Natural killer cell treated with Interleukin-12 subunit alpha and Interleukin-12 subunit beta and Interleukin-15 and Interleukin-18, amount 100 ng/mL, for 72 hours (primary cell): ENCODE data around the gene CSNK2A1. TPM values are rescaled to one million over a fixed set of nuclear protein-coding genes. Genes with fewer than 3 reads are reported as not detected.
A peak's percentile ranks its signal among the peaks of the same experiment; 100 is the strongest.
"Not testable (repeated sequence)": the region's sequence is repeated elsewhere in the genome, so short reads cannot be mapped to it uniquely, and the experiment has no call there.

Source experiments
- ATAC-seq, 2 donors: fragments of 150-1000 bp; cut with Tn5 transposase in 1 of 2; sonication (Bioruptor Pico), chemical (Tn5 transposase) in 1 of 2; 2 replicates each; pipeline ENCODE4 v1.10.0; 2021
- DNase-seq: peaks from one replicate; pipeline ENCODE4 v3.0.0; 2022; ENCODE audit warnings: low spot score
- H3K27ac Mint-ChIP-seq, 2 donors: 1 replicate in 1 of 2; 2 replicates in 1 of 2; pipeline ENCODE4 v1.8.0; 2022; ENCODE audit warnings: mixed read lengths in 2 of 2, mild to moderate bottlenecking in 1 of 2, moderate library complexity in 1 of 2
- H3K27me3 Mint-ChIP-seq, 2 donors: 1 replicate in 1 of 2; 2 replicates in 1 of 2; pipeline ENCODE4 v1.8.0; 2022; ENCODE audit warnings: mixed read lengths in 2 of 2
- H3K36me3 Mint-ChIP-seq: one replicate; pipeline ENCODE4 v1.8.0; 2022; ENCODE audit warnings: mixed read lengths
- H3K4me1 Mint-ChIP-seq, 2 donors: 1 replicate in 1 of 2; 2 replicates in 1 of 2; pipeline ENCODE4 v1.8.0; 2022; ENCODE audit warnings: low read depth in 2 of 2, mixed read lengths in 2 of 2, mild to moderate bottlenecking in 1 of 2
- H3K4me3 Mint-ChIP-seq: one replicate; pipeline ENCODE4 v1.8.0; 2022; ENCODE audit warnings: mixed read lengths
- H3K9me3 Mint-ChIP-seq: 2 replicates; pipeline ENCODE4 v1.8.0; 2022; ENCODE audit warnings: mixed read lengths
- total RNA-seq, 2 donors: library from RNA; stranded (reverse); gene quantifications; one replicate each; pipeline ENCODE4 v1.2.3, GENCODE V29; 2022

Gene CSNK2A1
- total RNA-seq, 2 donors from 2014 or later, result 134 to 163 TPM

GRCh38 chr20:461254-462198 is 82.1 kb downstream of the CSNK2A1 start:
- ATAC-seq (peak; percentile 69 to 74), DNase-seq (peak; percentile 73)
- H3K27ac Mint-ChIP-seq, result peak overlapping the region; percentile 88 to 96
- peaks cover 4% of the 10 kb centered on the region for H3K36me3 Mint-ChIP-seq
- no peaks in the 10 kb centered on the region for H3K27me3 Mint-ChIP-seq
- no peaks in the 10 kb centered on the region for H3K9me3 Mint-ChIP-seq
- H3K4me1 Mint-ChIP-seq, result peaks cover 40 to 42% of the 10 kb centered on the region in 2 donors
- H3K4me3 Mint-ChIP-seq, result peak overlapping the region; percentile 97

DNA sequence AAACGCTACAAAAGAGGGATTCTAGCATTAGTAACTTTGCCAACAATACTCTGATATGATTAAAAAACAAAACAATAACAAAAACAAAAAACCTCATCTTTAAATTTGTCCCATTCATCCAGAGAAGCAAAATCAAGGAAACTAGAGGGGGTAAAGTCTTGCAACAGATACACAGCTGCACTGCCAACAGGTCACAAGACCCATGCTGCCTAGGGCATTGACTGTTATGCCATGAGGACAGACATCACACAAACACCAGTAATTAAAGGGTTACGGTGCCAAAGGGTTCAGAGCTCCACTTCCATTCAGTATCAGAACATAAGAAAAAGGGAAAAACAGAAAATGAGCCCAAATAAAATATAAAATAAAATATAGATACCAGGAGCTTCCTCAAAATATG is 82.9 kb downstream of the CSNK2A1 start:
- H3K27me3 Mint-ChIP-seq, result no peaks in the 10 kb centered on the region
- H3K4me1 Mint-ChIP-seq, result peaks cover 44 to 46% of the 10 kb centered on the region in 2 donors
- H3K36me3 Mint-ChIP-seq, result peaks cover 4% of the 10 kb centered on the region
- DNase-seq (no peak), ATAC-seq (no peak)
- peak overlapping the region; percentile 97 for H3K4me3 Mint-ChIP-seq
- no peaks in the 10 kb centered on the region for H3K9me3 Mint-ChIP-seq
- peak overlapping the region; percentile 88 to 96 for H3K27ac Mint-ChIP-seq

GRCh38 chr20:460180-460579 is 83.4 kb downstream of the CSNK2A1 start:
- H3K36me3 Mint-ChIP-seq, result peaks cover 4% of the 10 kb centered on the region
- DNase-seq (no peak), ATAC-seq (no peak)
- peaks cover 44 to 46% of the 10 kb centered on the region in 2 donors for H3K4me1 Mint-ChIP-seq
- H3K27ac Mint-ChIP-seq, result peak overlapping the region; percentile 88 to 96
- no peaks in the 10 kb centered on the region for H3K9me3 Mint-ChIP-seq
- H3K4me3 Mint-ChIP-seq, result peak overlapping the region; percentile 97
- H3K27me3 Mint-ChIP-seq, result no peaks in the 10 kb centered on the region

GRCh38 chr20:458776-459175 is 84.8 kb downstream of the CSNK2A1 start:
- ATAC-seq (no peak), DNase-seq (no peak)
- Mint-ChIP-seq H3K36me3 (peaks cover 4% of the 10 kb centered on the region), H3K27me3 (no peaks in the 10 kb centered on the region), H3K27ac (no peak overlapping the region), H3K4me3 (peak overlapping the region; percentile 10), H3K4me1 (peaks cover 41 to 46% of the 10 kb centered on the region in 2 donors), H3K9me3 (no peaks in the 10 kb centered on the region)

- ATAC-seq, result no peak
- Mint-ChIP-seq H3K27me3 (no peaks in the 10 kb centered on the region), H3K27ac (no peak overlapping the region), H3K4me1 (peaks cover 27% of the 10 kb centered on the region in 2 donors), H3K4me3 (no peak overlapping the region), H3K9me3 (no peaks in the 10 kb centered on the region), H3K36me3 (no peaks in the 10 kb centered on the region)
- DNase-seq, result no peak
These were observed 88.6 kb downstream of the CSNK2A1 start for GRCh38 chr20:454951-455350.

- DNase-seq, H3K27ac Mint-ChIP-seq, H3K27me3 Mint-ChIP-seq, H3K4me3 Mint-ChIP-seq, H3K36me3 Mint-ChIP-seq, H3K9me3 Mint-ChIP-seq, ATAC-seq: not testable (repeated sequence)
- H3K4me1 Mint-ChIP-seq, result peaks cover 13 to 17% of the 10 kb centered on the region in 2 donors
These were observed 91.6 kb downstream of the CSNK2A1 start for GRCh38 chr20:452021-452420.

GRCh38 chr20:445514-446336 is 97.9 kb downstream of the CSNK2A1 start:
- ATAC-seq (no peak), DNase-seq (no peak)
- peaks cover 16% of the 10 kb centered on the region for H3K36me3 Mint-ChIP-seq
- no peaks in the 10 kb centered on the region for H3K9me3 Mint-ChIP-seq
- peaks cover 6 to 36% of the 10 kb centered on the region in 2 donors for H3K4me1 Mint-ChIP-seq
- H3K27ac Mint-ChIP-seq, result no peak overlapping the region
- H3K27me3 Mint-ChIP-seq, result no peaks in the 10 kb centered on the region
- H3K4me3 Mint-ChIP-seq, result no peak overlapping the region

DNA sequence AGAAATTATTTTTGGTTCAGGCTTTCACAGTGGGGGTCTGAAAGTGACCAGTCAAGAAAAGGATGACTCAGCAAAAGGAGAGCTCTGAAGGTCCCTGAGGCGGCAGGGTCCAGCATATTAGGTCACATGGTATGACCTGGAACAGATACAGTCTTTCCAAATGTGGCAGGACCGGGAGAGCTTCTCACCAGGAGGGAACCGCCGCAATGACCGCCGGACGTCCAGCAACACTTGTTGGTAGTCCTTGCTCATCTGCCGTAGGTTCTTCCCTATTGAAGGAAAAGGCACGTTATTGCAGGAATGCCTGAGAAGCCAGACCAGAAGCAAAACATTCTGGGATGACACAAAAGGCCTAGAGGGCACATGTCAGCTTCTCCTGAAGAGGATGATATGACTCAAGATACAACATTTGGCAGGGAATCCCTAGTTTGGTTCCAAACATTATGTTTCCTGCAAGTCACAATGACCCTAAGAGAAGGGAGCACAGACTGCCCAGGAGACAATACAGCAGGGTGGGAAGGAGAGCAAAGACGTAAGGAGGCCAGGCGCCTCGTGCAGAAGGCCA is 98.6 kb downstream of the CSNK2A1 start:
- peaks cover 7 to 40% of the 10 kb centered on the region in 2 donors for H3K4me1 Mint-ChIP-seq
- H3K27ac Mint-ChIP-seq, result peak overlapping the region in 1 of 2 donors; percentile 74
- no peak overlapping the region for H3K4me3 Mint-ChIP-seq
- peaks cover 18% of the 10 kb centered on the region for H3K36me3 Mint-ChIP-seq
- ATAC-seq, result no peak
- H3K27me3 Mint-ChIP-seq, result no peaks in the 10 kb centered on the region
- no peak for DNase-seq
- no peaks in the 10 kb centered on the region for H3K9me3 Mint-ChIP-seq

DNA sequence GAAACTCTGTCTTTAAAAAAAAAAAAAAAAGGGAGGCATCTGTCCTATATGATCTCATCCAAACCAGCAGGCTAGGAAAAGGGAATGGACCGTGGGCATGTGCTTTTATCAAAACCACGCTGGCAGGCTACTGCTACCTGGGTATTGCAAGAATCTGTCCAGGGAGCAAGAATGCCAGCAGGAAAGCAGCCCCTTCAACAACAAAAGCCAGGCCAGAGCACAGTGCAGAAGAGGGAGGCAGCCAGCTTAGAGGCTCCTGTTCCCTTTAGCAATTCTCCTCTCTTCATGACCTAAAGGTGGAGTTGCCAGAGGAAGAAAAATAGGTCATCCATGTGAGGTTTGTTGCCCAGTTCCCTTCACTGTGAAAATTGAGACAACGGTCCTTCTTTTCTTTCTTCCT is 99.5 kb downstream of the CSNK2A1 start:
- Mint-ChIP-seq H3K4me1 (peaks cover 12 to 44% of the 10 kb centered on the region in 2 donors), H3K27ac (peak overlapping the region in 1 of 2 donors; percentile 74), H3K4me3 (no peak overlapping the region), H3K27me3 (no peaks in the 10 kb centered on the region), H3K36me3 (peaks cover 26% of the 10 kb centered on the region), H3K9me3 (no peaks in the 10 kb centered on the region)
- ATAC-seq (no peak), DNase-seq (no peak)

DNA sequence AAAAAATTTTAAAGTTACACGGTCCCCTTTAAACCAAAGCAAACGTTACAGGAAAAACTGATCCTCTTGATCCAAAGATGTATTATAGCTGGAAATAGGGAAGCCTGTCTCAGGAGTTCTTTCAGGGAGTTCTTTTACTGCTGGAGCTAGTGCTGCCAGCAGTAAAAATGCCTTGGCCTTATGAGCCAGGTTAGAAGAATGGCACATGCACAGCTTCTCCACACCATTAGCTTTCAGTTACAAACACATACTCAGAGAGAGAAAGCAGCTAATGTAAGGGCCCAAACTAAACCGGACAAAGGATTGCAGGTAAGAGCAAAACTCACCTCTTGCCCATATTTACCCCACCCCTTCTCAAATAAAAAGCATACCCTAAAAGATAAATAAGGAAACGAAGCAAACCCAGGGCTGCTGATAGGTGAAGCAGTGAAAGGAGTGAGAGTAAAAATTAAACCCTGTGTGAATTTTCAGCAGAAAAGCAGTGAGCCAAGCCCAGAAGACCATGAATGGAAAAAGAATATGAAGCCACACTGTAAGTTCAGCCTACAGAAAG is 100.3 kb downstream of the CSNK2A1 start:
- H3K27me3 Mint-ChIP-seq, result no peaks in the 10 kb centered on the region
- H3K4me3 Mint-ChIP-seq, result no peak overlapping the region
- H3K36me3 Mint-ChIP-seq, result peaks cover 29% of the 10 kb centered on the region
- ATAC-seq, result no peak
- H3K27ac Mint-ChIP-seq, result no peak overlapping the region
- peaks cover 20 to 52% of the 10 kb centered on the region in 2 donors for H3K4me1 Mint-ChIP-seq
- no peaks in the 10 kb centered on the region for H3K9me3 Mint-ChIP-seq
- DNase-seq, result no peak

DNA sequence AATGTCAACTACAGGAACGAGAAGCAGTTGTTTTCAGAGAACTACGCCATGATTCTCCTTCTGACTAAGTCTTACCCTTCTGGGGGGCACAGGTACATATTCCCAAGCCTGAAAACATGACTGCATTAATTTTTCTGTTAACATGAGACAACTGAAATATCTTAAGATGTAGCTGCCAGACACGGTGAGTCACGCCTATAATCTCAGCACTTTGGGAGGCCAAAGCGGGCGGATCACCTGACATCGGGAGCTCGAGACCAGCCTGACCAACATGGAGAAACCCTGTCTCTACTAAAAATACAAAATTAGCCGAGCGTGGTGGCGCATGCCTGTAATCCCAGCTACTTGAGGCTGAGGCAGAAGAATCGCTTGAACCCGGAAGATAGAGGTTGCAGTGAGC is 103.0 kb downstream of the CSNK2A1 start:
- Mint-ChIP-seq H3K9me3 (no peaks in the 10 kb centered on the region), H3K27ac (peak overlapping the region; percentile 95 to 96), H3K27me3 (no peaks in the 10 kb centered on the region), H3K36me3 (peaks cover 33% of the 10 kb centered on the region), H3K4me1 (peaks cover 47 to 70% of the 10 kb centered on the region in 2 donors), H3K4me3 (no peak overlapping the region)
- DNase-seq (no peak), ATAC-seq (no peak)

DNA sequence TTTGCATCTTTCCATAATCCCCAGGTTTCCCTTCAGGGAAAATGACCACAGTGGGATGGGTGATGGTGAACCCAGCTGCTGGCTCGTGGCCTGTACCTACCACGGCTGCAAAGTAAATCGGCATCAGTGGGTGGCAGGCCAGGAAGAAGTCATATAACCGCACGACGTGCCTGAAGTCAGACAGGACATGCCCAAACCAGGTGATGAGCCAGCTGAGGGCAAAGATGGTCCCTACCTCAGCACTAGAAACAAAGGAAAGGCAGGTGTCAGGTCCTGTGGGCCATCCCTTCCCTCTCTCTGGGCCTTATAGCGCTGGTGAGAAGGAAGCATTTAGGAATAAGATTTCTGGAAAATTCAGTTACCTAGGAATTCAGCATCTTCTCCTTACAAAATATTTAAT is 103.4 kb downstream of the CSNK2A1 start:
- H3K4me1 Mint-ChIP-seq, result peaks cover 52 to 70% of the 10 kb centered on the region in 2 donors
- H3K27ac Mint-ChIP-seq, result peak overlapping the region; percentile 95 to 96
- no peak for ATAC-seq
- H3K9me3 Mint-ChIP-seq, result no peaks in the 10 kb centered on the region
- peaks cover 33% of the 10 kb centered on the region for H3K36me3 Mint-ChIP-seq
- peak overlapping the region; percentile 82 for H3K4me3 Mint-ChIP-seq
- no peak for DNase-seq
- H3K27me3 Mint-ChIP-seq, result no peaks in the 10 kb centered on the region
